Measurements from ENCODE around the gene FRMD5.

- TF ChIP-seq CTCF (IDR thresholded peaks at IDR 0.05; ENCODE audit: low read length) (no peak), EZH2 (optimal IDR thresholded peaks at IDR 0.05; ENCODE audit: low read depth, low read length) (no peak), EZH2phosphoT487 (IDR thresholded peaks at IDR 0.05; ENCODE audit: low read length) (no peak)
Observed at GRCh38 chr15:44188795-44189194, 6.3 kb downstream of the FRMD5 start.

Measured in MM.1S (cell line).